K562 (cell line): ENCODE results near the gene NT5E.

Experiments used
- HDAC2 ChIP-seq: fragments of 450-650 bp; IDR thresholded peaks from 2 replicates; pipeline ENCODE4 v1.6.1; 2016; ENCODE audit warnings: mild to moderate bottlenecking
- MAX ChIP-seq: sonication (generic); formaldehyde crosslinking; IDR thresholded peaks from 2 replicates; pipeline ENCODE4 v1.9.0; 2022; ENCODE audit warnings: mild to moderate bottlenecking, missing genetic modification reagents
- RCOR1 ChIP-seq, 2 experiments: IDR thresholded peaks; 2 replicates each; pipeline ENCODE4 v1.6.1; 2012; ENCODE audit warnings: low read depth in 2 of 2, low read length in 2 of 2, borderline replicate concordance in 1 of 2, improper control_type of control experiment in 1 of 2
- STAT6 ChIP-seq: sonication (generic); formaldehyde crosslinking; IDR thresholded peaks from 2 replicates; pipeline ENCODE4 v1.8.1; 2023; ENCODE audit warnings: mild to moderate bottlenecking, missing genetic modification reagents

- no peak for TF ChIP-seq RCOR1 (IDR thresholded peaks at IDR 0.05; ENCODE audit: borderline replicate concordance in 1 of 2, low read depth in 2 of 2, low read length in 2 of 2)
- TF ChIP-seq HDAC2: no peak
- no peak for TF ChIP-seq MAX (CRISPR knock-in tag)
- no peak for TF ChIP-seq STAT6 (CRISPR knock-in tag)
Observed at GRCh38 chr6:85416049-85416448, 33.8 kb upstream of the NT5E start.
